GM21390 (cell line): ENCODE data around the gene SMAD3.

Experiments
- ATAC-seq: cut with Tn5 transposase; IDR thresholded peaks from one replicate; pipeline ENCODE4 v1.9.1; 2021; ENCODE audit not compliant: unreplicated experiment

SMAD3 gene

GRCh38 chr15:67094001-67094826 is 28.8 kb downstream of the SMAD3 start:
- no peak for ATAC-seq

GRCh38 chr15:67095912-67096311 is 30.5 kb downstream of the SMAD3 start:
- ATAC-seq, result no peak

GRCh38 chr15:67096546-67097294 is 31.3 kb downstream of the SMAD3 start:
- ATAC-seq, result no peak

- ATAC-seq, result no peak
Measured at GRCh38 chr15:67097424-67097823, 32.0 kb downstream of the SMAD3 start.

- ATAC-seq, result no peak
Measured at GRCh38 chr15:67097930-67098740, 32.7 kb downstream of the SMAD3 start.

GRCh38 chr15:67098768-67099282 is 33.4 kb downstream of the SMAD3 start:
- ATAC-seq, result no peak

GRCh38 chr15:67100124-67100791 is 34.9 kb downstream of the SMAD3 start:
- ATAC-seq, result no peak

GRCh38 chr15:67100801-67101581 is 35.6 kb downstream of the SMAD3 start:
- peak; percentile 62 for ATAC-seq

- peak; percentile 44 for ATAC-seq
Measured at GRCh38 chr15:67101911-67102598, 36.7 kb downstream of the SMAD3 start.

- no peak for ATAC-seq
Measured at GRCh38 chr15:67102599-67102929, 37.2 kb downstream of the SMAD3 start.

- no peak for ATAC-seq
Measured at GRCh38 chr15:67103021-67103420, 37.6 kb downstream of the SMAD3 start.

GRCh38 chr15:67103432-67103831 is 38.0 kb downstream of the SMAD3 start:
- no peak for ATAC-seq

GRCh38 chr15:67103869-67104268 is 38.5 kb downstream of the SMAD3 start:
- no peak for ATAC-seq

GRCh38 chr15:67104510-67104909 is 39.1 kb downstream of the SMAD3 start:
- ATAC-seq, result no peak

GRCh38 chr15:67105065-67105951 is 39.9 kb downstream of the SMAD3 start:
- ATAC-seq, result no peak

- no peak for ATAC-seq
Measured at GRCh38 chr15:67105991-67106763, 40.8 kb downstream of the SMAD3 start.

GRCh38 chr15:67106764-67107013 is 41.3 kb downstream of the SMAD3 start:
- no peak for ATAC-seq
